ENCODE measurements around the gene GJB1.

The GJB1 gene

GRCh38 chrX:71199252-71200008 is 23.6 kb upstream of the GJB1 start:
- Histone ChIP-seq H4K8ac (ENCODE audit: low read length) (no peak overlapping the region), H3K18ac (ENCODE audit: low read depth in 1 of 2, low read length in 2 of 2) (no peak overlapping the region), H4K91ac (ENCODE audit: low read length) (no peak overlapping the region), H2AK5ac (ENCODE audit: low read length, severe bottlenecking) (no peak overlapping the region), H3K4me2 (ENCODE audit: low read length, poor library complexity, severe bottlenecking) (no peak overlapping the region), H3K4me1 (ENCODE audit: control insufficient read depth, insufficient read depth, low read depth, low read length) (no peaks in the 10 kb centered on the region), H3K79me1 (replicated peaks; ENCODE audit: low read length, poor library complexity, severe bottlenecking) (no peaks in the 10 kb centered on the region), H3K14ac (ENCODE audit: low read length in 2 of 2) (no peak overlapping the region), H3K27ac (ENCODE audit: low read length, poor library complexity, severe bottlenecking) (no peak overlapping the region), H3K36me3 (ENCODE audit: control insufficient read depth in 1 of 2, insufficient read depth in 2 of 2, low read depth in 1 of 2, low read length in 2 of 2) (no peaks in the 10 kb centered on the region), H3K4ac (ENCODE audit: low read depth in 1 of 2, low read length in 2 of 2) (no peak overlapping the region), H3K9me3 (ENCODE audit: control insufficient read depth, low read length) (no peaks in the 10 kb centered on the region), H2BK15ac (ENCODE audit: low read depth, poor library complexity, severe bottlenecking) (no peak overlapping the region), H2BK5ac (ENCODE audit: low read depth, low read length, poor library complexity, severe bottlenecking) (no peak overlapping the region), H3K27me3 (ENCODE audit: control insufficient read depth in 1 of 2, insufficient read depth in 1 of 2, low read length in 2 of 2) (peaks cover 0 to 13% of the 10 kb centered on the region in 2 experiments), H2AFZ (ENCODE audit: low read depth, low read length) (no peak overlapping the region), H3K9ac (ENCODE audit: low read length) (no peak overlapping the region), H3K23ac (ENCODE audit: low read length in 2 of 2) (no peak overlapping the region), H3K4me3 (ENCODE audit: insufficient read depth in 1 of 2, low read depth in 1 of 2, low read length in 2 of 2) (no peak overlapping the region), H2BK12ac (ENCODE audit: low read length in 2 of 2) (no peak overlapping the region), H2BK120ac (ENCODE audit: low read depth, low read length) (no peak overlapping the region)
- 92% methylated on average over 7 of the region's 7 CpGs for WGBS
- DNase-seq = no peak

- H3K23ac ChIP-seq (ENCODE audit: low read length in 2 of 2) = no peak overlapping the region
- H2BK15ac ChIP-seq (ENCODE audit: low read depth, poor library complexity, severe bottlenecking) = no peak overlapping the region
- H3K9me3 ChIP-seq (ENCODE audit: control insufficient read depth, low read length) = no peaks in the 10 kb centered on the region
- no peak overlapping the region for H2BK12ac ChIP-seq (ENCODE audit: low read length in 2 of 2)
- WGBS = 94% methylated on average over 3 of the region's 3 CpGs
- no peak for DNase-seq
- no peaks in the 10 kb centered on the region for H3K36me3 ChIP-seq (ENCODE audit: control insufficient read depth in 1 of 2, insufficient read depth in 2 of 2, low read depth in 1 of 2, low read length in 2 of 2)
- H3K79me1 ChIP-seq (replicated peaks; ENCODE audit: low read length, poor library complexity, severe bottlenecking) = no peaks in the 10 kb centered on the region
- H2AK5ac ChIP-seq (ENCODE audit: low read length, severe bottlenecking) = no peak overlapping the region
- H4K8ac ChIP-seq (ENCODE audit: low read length) = no peak overlapping the region
- H3K27me3 ChIP-seq (ENCODE audit: control insufficient read depth in 1 of 2, insufficient read depth in 1 of 2, low read length in 2 of 2) = peaks cover 0 to 38% of the 10 kb centered on the region in 2 experiments
- H3K18ac ChIP-seq (ENCODE audit: low read depth in 1 of 2, low read length in 2 of 2) = no peak overlapping the region
- no peak overlapping the region for H3K4me2 ChIP-seq (ENCODE audit: low read length, poor library complexity, severe bottlenecking)
- no peak overlapping the region for H3K27ac ChIP-seq (ENCODE audit: low read length, poor library complexity, severe bottlenecking)
- H3K4ac ChIP-seq (ENCODE audit: low read depth in 1 of 2, low read length in 2 of 2) = no peak overlapping the region
- H2BK5ac ChIP-seq (ENCODE audit: low read depth, low read length, poor library complexity, severe bottlenecking) = no peak overlapping the region
- no peak overlapping the region for H3K14ac ChIP-seq (ENCODE audit: low read length in 2 of 2)
- no peak overlapping the region for H3K9ac ChIP-seq (ENCODE audit: low read length)
- no peak overlapping the region for H3K4me3 ChIP-seq (ENCODE audit: insufficient read depth in 1 of 2, low read depth in 1 of 2, low read length in 2 of 2)
- H4K91ac ChIP-seq (ENCODE audit: low read length) = no peak overlapping the region
- H3K4me1 ChIP-seq (ENCODE audit: control insufficient read depth, insufficient read depth, low read depth, low read length) = peaks cover 8% of the 10 kb centered on the region
- H2AFZ ChIP-seq (ENCODE audit: low read depth, low read length) = no peak overlapping the region
- H2BK120ac ChIP-seq (ENCODE audit: low read depth, low read length) = no peak overlapping the region
These were observed 12.2 kb upstream of the GJB1 start for GRCh38 chrX:71210816-71211215.

GRCh38 chrX:71212536-71212935 is 10.5 kb upstream of the GJB1 start:
- WGBS = 96% methylated on average over 3 of the region's 5 CpGs
- Histone ChIP-seq H3K27me3 (ENCODE audit: control insufficient read depth in 1 of 2, insufficient read depth in 1 of 2, low read length in 2 of 2) (peaks cover 0 to 53% of the 10 kb centered on the region in 2 experiments), H3K79me1 (replicated peaks; ENCODE audit: low read length, poor library complexity, severe bottlenecking) (no peaks in the 10 kb centered on the region), H2BK12ac (ENCODE audit: low read length in 2 of 2) (no peak overlapping the region), H2BK120ac (ENCODE audit: low read depth, low read length) (no peak overlapping the region), H3K36me3 (ENCODE audit: control insufficient read depth in 1 of 2, insufficient read depth in 2 of 2, low read depth in 1 of 2, low read length in 2 of 2) (no peaks in the 10 kb centered on the region), H3K9me3 (ENCODE audit: control insufficient read depth, low read length) (no peaks in the 10 kb centered on the region), H4K91ac (ENCODE audit: low read length) (no peak overlapping the region), H3K4me2 (ENCODE audit: low read length, poor library complexity, severe bottlenecking) (no peak overlapping the region), H3K23ac (ENCODE audit: low read length in 2 of 2) (no peak overlapping the region), H2AK5ac (ENCODE audit: low read length, severe bottlenecking) (no peak overlapping the region), H3K4ac (ENCODE audit: low read depth in 1 of 2, low read length in 2 of 2) (no peak overlapping the region), H3K4me1 (ENCODE audit: control insufficient read depth, insufficient read depth, low read depth, low read length) (peaks cover 8% of the 10 kb centered on the region), H2BK5ac (ENCODE audit: low read depth, low read length, poor library complexity, severe bottlenecking) (no peak overlapping the region), H3K4me3 (ENCODE audit: insufficient read depth in 1 of 2, low read depth in 1 of 2, low read length in 2 of 2) (no peak overlapping the region), H3K18ac (ENCODE audit: low read depth in 1 of 2, low read length in 2 of 2) (no peak overlapping the region), H2BK15ac (ENCODE audit: low read depth, poor library complexity, severe bottlenecking) (no peak overlapping the region), H3K14ac (ENCODE audit: low read length in 2 of 2) (no peak overlapping the region), H4K8ac (ENCODE audit: low read length) (no peak overlapping the region), H3K27ac (ENCODE audit: low read length, poor library complexity, severe bottlenecking) (no peak overlapping the region), H2AFZ (ENCODE audit: low read depth, low read length) (no peak overlapping the region), H3K9ac (ENCODE audit: low read length) (no peak overlapping the region)
- DNase-seq = no peak

- Histone ChIP-seq H3K79me1 (replicated peaks; ENCODE audit: low read length, poor library complexity, severe bottlenecking) (no peaks in the 10 kb centered on the region), H3K4me1 (ENCODE audit: control insufficient read depth, insufficient read depth, low read depth, low read length) (peaks cover 8% of the 10 kb centered on the region), H3K27me3 (ENCODE audit: control insufficient read depth in 1 of 2, insufficient read depth in 1 of 2, low read length in 2 of 2) (peaks cover 0 to 55% of the 10 kb centered on the region in 2 experiments)
These were observed 8.9 kb upstream of the GJB1 start for GRCh38 chrX:71214152-71214551.

More at GRCh38 chrX:71214152-71214551, 8.9 kb upstream of the GJB1 start:
- Histone ChIP-seq H3K27ac (ENCODE audit: low read length, poor library complexity, severe bottlenecking) (no peak overlapping the region), H2BK12ac (ENCODE audit: low read length in 2 of 2) (no peak overlapping the region), H3K36me3 (ENCODE audit: control insufficient read depth in 1 of 2, insufficient read depth in 2 of 2, low read depth in 1 of 2, low read length in 2 of 2) (no peaks in the 10 kb centered on the region), H2BK120ac (ENCODE audit: low read depth, low read length) (no peak overlapping the region), H3K18ac (ENCODE audit: low read depth in 1 of 2, low read length in 2 of 2) (no peak overlapping the region), H3K4me3 (ENCODE audit: insufficient read depth in 1 of 2, low read depth in 1 of 2, low read length in 2 of 2) (no peak overlapping the region), H3K9ac (ENCODE audit: low read length) (no peak overlapping the region), H3K4me2 (ENCODE audit: low read length, poor library complexity, severe bottlenecking) (no peak overlapping the region), H3K4ac (ENCODE audit: low read depth in 1 of 2, low read length in 2 of 2) (no peak overlapping the region), H2BK15ac (ENCODE audit: low read depth, poor library complexity, severe bottlenecking) (no peak overlapping the region), H4K91ac (ENCODE audit: low read length) (no peak overlapping the region), H2AFZ (ENCODE audit: low read depth, low read length) (no peak overlapping the region), H3K9me3 (ENCODE audit: control insufficient read depth, low read length) (no peaks in the 10 kb centered on the region), H2BK5ac (ENCODE audit: low read depth, low read length, poor library complexity, severe bottlenecking) (no peak overlapping the region), H3K14ac (ENCODE audit: low read length in 2 of 2) (no peak overlapping the region), H3K23ac (ENCODE audit: low read length in 2 of 2) (no peak overlapping the region), H2AK5ac (ENCODE audit: low read length, severe bottlenecking) (no peak overlapping the region), H4K8ac (ENCODE audit: low read length) (no peak overlapping the region)
- no CpG with 5 or more reads among the region's 1 CpG for WGBS
- DNase-seq = no peak
